NCI-H1048 (cell line): Measurements from ENCODE around the gene TSPAN7.

ENCODE experiments used
- DNase-seq: peaks from one replicate; lab custom pipeline; 2025; lab: John Stamatoyannopoulos, UW

Gene TSPAN7

DNA sequence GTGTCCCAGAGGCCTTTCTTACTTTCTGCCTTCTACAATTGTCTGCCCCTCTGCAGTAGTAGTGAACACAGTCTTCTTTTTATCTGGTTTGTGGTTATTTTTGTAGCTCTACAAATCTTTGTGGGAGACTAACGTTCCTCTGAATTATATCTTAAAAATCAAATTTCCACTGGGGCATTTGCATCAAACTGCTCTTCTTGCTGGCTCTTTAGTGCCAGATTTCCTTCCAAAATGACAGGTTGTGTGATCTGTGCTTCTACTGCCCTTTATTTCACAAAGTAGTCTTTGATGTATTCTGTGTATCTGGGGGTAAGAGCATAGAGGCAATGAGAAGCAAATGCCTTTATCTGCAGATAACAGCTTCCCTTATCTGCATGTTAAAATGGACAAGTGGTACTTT is 34.5 kb downstream of the TSPAN7 start:
- no peak for DNase-seq

DNA sequence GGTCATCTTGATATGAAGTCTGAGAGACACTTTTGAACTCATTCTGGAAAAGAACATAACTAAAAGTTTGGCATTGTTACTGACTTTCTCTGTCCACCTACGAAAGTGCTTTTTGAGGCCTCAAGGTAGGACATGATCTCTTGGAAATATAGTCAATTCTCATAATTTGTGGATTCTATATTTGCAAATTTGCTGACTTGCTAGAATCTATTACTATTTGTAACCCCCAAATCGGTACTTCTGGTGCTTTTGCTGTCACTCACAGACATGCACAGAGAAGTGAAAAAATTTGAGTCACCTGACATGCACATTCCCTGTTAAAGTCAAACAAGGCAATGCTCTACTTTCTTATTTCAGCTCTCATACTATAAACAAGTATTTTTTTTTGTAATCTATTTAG is 35.6 kb downstream of the TSPAN7 start:
- no peak for DNase-seq

DNA sequence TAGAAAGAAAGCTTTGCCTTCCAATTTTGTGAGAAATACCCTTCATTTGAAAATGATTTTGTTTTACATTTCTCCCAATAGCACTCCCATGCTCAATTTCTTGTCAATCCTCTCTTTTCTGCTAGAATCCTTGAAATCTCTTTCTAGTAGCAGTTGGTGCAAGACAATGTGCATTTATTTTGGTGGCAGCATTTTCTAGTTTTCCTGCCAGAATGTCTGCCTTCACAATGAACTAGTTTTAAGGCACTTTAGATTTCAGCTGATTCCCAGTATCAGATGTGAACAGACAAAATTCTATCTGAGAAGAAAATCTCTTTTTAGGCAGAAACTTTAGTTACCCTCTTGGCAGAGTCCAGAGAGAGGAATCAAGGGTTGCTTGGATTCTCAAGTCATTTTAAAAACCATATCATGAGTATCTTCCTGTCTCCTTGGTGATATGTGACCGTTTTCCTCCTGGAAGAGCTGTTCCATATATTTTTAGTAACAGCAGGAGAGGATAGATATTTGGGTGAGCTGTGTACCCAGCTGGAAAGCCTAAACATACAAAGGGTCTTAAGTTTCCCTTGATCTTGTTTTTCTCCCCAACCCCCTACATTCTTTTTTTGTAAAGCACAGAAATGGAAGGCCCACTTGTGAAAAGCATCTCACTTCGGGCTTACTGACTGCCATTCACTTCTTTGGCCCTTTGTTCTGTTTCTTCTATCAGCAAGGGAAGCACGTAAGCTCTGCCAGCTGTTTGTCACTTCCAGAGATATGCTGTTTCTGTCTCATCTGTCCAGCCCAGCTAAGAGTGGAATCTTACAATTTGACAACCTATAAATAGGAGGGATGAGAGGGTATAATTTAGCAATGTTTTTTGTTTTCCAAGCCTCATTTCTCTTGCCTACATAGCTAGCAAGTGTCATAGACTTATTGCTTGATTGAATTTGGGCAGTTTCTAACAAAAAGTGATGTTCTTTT is 38.7 kb downstream of the TSPAN7 start:
- no peak for DNase-seq

DNA sequence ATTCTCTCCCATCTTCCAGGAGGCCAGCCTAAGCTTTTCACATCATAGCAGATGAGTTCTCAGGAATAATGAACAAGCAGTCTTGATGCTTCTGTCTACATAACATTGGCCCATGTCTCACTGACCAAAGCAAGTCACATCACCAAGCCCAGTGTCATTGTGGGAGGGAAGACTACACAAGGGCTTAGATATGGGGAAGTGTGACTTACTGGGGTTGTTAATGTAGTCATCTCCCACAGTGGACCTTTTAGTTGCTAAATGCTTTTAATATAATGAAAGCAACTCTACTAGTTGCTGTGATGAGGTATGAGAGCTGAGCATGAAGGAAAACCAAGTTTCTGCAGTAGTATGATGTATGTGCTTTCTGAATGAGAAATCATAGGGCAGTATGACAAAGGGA is 40.5 kb downstream of the TSPAN7 start:
- DNase-seq = no peak

DNA sequence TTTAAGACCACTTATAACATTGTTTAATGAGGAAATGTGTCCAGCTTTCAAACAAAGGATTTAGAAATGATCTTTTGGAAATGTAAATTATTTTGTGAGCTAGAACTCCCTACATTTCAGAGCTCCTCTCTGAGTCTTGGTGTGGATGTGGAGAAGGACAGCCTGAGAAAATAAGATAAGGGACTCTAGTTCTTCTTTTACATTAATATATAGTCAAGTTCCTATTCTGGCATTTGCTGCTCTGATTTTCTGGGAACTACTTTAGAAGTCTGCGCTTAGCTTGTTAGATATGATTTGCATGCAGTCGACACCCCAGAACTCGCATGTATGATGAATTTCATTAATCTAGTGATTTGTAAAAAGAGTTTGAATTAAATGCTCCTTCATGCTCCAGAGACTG is 45.5 kb downstream of the TSPAN7 start:
- DNase-seq = no peak

DNA sequence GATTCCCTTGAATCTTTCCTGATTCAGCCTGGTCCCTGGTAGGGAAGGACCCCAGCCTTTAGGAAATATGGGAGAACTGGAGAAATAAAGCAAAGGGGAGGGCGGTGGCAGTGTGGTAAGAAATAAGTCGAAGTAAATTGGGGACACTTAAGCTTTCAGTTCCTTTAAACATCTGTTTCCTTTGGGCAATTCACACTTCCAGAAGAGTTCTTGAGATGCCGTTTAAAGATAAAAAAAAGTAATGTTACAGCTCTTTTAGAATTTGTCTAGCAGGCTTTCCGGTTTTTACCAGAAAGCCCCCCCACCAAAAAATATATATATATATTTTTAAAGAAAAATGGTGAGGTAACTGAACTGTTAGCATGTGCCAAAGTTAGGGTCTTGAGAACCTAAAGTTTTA is 46.6 kb downstream of the TSPAN7 start:
- DNase-seq = no peak

DNA sequence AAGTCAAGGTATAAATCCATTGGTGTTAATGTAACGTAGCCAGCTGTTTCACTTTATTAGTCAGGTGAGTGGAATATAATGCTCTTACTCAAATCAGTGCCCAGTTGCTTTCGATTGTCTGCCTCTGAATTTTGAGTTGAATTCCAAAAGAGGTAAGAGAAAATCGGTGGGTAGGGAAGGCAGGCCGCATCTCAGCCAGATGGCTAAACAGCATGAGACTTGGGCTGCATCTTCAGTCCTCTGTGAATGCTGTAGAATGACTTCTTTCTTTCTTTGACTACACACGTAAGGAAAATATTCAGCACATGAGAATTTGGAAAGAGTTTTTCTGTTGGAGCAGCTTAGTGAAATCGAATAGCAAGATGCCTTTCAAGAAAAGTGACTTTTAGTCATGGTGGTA is 49.5 kb downstream of the TSPAN7 start:
- no peak for DNase-seq

DNA sequence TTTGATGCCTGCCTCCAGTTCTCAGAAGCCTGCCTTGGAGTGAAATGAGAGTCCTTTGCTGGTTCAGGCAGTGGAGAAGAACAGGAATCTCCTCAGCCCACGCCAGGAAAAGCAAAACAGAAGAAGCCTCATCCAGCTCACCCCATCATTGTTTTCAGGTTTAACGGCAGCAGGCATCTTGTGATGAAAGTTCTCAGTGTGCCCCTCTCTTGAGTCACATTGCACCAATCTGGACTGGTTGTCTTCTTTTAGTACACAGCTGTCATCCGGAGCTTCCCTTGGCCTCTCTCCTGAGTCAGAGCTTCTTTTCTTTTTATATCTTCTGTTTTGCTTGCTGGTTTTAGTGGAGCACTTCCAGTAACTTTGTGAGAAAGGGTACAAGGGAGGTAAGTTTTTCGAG is 50.9 kb downstream of the TSPAN7 start:
- DNase-seq = no peak

DNA sequence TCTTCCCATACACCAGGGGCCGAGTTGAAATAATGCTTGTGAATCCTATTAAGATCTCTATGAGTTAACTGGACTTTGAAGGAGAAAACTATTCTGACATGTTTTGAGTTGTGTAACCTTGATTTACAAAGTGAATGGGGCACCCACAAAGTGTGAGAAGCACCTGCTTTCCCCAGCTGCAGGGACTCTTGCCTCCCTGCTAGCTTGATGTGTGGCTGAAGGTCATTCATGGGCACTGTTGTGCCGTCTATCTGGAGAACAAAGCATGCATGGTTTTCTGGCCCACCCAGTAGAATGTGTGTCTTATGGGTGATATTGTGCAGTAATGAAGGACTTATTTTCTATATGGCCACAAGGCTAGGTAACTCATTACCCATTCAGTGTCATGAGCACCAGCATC is 53.1 kb downstream of the TSPAN7 start:
- no peak for DNase-seq

DNA sequence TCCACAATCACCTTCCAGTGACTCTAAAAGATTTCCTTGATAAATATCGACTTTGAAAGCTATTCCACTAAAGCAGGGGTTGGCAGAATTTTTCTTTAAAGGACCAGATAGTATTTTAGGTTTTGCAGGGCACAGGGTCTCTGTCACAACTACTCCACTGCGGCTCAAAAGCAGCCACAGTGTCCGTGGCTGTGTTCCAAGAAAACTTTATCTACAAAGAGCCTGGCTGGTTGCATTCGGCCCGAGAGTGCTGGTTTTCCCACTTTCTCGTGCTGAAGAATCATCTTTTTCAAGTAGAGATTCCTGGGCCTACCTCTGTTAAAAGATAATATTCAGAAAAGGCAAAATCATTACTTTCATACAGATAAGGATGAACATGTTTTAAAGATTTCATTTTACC is 55.6 kb downstream of the TSPAN7 start:
- DNase-seq = no peak

DNA sequence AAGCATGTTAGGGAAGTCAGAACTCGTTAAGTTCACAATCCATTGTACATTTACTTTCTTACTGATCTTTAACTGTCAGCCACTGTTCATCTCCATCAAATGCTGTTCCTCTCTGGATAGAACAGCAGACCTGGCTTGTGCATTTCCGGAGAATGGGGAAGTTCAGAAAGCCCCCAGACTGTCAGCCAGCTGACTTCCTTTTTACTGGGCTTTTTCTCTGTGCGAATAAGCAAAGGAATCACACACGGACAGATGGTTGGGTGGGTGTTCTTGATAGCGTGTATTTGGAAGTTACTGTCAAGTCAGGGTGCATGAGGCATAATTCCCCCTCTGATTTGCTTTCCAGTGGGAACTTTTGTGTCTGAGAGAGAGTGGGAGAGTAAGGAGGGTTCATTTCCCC is 56.8 kb downstream of the TSPAN7 start:
- no peak for DNase-seq

DNA sequence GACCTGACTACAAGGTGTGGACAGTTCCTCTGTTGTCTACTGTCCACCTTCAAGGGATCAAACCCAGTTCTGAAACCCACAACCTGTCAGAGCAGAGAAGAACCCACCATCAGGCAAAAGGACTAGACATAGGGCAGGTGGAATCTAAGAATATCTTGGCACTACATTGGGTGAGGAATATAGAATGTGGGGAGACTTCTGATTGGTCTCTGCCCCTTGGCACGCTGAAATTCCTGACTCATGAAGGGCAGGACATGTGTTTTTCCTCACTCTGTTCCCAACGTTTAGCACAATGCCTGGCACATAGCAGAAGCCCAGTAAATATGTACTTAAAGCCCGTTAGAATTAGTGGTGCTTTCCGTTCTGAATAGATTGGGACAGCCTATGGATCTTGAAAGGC is 59.3 kb downstream of the TSPAN7 start:
- DNase-seq = no peak

DNA sequence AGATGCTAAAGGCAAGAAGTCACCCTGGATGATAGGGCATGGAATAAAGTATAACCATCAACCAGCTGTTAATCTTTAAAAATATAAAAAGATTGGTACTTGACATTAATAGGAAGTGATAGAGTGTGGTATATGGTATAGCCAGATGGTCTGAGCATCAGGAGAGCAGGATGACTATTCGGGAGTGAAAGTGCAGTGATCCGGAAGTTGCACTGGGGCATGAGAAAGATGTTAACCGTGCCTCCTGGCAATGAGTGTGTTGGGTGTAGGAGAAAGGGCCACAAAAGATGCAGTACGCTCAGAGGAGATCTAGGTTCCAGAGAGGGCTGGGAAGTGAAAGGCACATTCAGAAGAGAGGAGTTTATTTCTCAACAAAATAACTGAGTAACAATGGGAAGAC is 65.0 kb downstream of the TSPAN7 start:
- DNase-seq = no peak

DNA sequence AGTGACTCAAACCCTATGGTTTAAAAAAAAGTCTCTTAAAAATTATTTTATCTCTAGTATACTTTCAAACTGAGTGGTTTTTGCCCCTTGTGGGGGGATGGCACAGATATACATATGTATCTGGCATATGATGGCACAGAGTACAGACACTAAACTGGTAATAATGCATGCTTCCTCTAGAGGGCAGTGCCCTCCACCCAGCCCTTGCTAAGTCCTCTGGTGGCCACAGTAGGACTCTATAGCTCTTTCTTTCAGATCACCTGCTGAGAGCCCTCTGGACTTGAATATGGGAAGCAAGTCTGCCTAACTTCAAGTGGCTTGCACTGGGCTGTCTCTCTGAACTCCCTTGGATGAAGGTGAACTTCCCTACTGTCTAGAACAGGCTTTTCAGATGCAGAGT is 66.3 kb downstream of the TSPAN7 start:
- no peak for DNase-seq

DNA sequence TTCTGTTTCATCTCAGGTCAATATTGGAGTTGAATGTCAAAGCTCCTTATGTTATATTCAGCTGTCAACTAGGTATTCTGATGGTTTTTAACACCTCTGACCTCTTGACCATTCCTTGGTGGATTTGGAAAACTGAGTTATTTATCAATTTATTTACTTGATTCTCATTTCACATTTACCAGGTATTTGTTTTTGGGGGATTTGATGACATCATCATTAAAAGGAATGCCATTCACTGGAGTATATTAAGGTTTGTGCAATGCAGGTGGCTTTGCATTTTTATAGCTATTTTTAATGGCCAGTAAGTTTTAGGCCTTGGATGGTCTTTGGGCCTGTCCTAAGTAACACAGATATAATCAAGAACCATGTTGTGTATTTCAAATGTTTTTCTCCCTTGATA is 67.2 kb downstream of the TSPAN7 start:
- no peak for DNase-seq

DNA sequence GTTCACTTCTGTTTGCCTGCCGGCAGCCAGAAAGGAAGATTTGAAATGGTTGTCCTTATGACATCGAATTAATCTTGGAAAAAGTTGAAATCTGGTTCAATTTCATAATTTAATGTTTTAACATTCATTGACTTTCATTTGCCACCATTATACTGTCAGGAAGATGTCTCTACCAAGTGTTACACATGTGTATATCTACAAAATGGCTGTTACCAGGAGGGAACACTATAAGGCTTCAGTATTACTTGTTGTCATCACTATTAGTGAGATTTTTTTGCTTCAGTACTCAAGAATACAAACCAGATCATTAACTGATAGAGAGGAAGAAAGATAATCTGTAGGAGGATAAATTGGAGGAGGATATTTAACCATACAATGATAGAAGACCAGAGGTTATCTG is 71.2 kb downstream of the TSPAN7 start:
- no peak for DNase-seq

DNA sequence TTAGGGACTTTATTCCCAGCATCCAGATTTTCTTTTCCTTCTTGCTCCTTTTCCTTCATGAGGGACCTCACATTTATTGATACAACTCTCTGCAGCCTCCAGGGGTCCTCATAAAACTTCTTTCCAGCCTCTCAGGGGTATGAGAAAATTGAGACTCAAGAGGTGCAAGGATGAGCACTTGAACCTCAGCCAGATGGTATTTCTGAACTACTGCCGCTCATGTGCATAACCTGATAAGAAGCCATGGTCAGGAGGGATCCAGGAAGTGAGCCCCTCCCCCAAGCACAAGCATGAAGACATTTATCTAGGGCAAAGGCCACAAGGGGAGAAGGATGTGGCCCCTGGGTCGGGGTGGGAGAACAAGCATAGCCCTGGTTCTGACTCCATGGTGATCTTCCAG is 73.3 kb downstream of the TSPAN7 start:
- no peak for DNase-seq

DNA sequence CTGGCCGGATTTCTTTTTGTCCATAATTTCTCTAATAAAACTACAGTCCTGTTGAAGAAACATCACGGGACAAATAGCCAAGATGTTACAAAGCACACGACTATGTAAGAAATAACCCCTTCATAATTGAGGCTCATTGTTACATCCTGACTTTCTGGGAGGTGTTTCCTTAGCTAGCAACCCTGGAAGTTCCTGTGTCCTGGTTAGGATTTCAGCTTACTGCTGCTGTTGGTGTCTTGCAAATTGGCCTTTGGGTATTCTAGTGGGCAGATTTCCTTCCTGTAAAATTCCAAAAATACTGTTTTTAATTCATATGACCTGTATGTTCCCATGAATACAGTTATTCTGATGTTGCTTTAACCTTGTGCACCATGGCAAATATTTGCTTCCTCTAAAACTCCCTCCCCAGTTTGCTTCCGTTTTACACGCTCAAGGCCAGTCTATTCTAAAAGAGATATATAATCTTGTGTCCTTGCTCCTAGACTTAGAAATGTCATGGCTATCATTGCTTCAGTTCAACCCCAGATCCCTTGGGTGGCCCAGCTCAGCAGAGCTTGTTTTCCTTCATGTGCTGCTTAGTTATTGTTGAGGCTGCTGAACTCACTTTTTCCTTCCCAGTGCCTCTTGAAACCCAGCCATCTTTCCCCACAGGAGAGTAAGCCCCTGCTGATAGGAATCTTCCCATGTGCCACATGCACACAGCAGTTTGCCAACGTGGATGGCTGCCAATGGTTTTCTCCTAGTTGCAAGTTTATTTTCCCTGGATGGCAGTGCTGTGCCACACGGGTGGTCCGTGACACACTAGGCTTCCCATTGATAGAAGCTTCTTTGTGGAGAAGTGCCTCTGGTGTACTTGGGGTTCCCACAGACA is 75.8 kb downstream of the TSPAN7 start:
- DNase-seq = no peak

DNA sequence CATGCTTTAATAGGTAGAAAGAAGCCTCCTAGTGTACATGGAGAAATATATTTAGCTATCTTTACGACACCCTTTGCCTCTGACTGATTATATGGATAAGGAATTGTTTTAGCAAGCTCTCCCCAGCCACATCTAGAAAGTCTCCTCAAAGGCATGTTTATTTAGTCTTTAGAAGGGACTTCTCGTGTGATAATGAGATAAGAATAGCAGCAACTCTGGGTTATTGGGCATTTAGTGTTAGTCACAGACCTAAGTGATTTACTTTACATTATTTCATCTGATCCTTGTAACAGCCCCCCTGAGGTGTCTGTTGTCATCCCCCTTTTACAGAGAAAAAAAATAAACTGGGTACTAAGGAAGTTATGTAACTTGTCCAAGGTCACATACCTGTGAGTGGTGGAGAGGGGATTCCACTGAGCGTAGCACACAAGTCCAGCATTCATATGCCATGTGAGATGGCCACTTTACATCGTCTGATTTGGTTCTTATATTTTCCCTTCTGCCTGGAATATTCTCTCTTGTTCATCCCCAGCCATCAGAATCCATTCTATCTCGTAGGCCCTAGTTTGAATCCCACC is 77.7 kb downstream of the TSPAN7 start:
- no peak for DNase-seq

DNA sequence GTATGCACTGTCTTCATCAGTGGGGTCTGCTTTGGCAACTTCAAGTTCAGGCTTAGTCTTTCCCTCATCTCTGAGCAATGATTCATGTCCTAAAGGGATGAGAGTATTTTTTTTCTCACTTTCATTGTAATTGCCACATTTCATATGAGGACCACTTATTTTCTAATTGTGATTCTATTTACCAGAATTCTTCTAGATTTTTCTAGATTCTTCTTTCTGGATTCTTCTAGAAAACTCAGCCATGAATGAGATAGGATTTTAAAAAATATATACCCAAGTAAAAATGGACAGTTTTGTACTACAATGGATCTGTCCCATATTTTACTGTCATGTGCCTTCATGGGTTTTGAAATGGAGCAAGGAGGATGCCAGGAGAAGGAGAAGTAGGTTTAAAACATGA is 78.4 kb downstream of the TSPAN7 start:
- no peak for DNase-seq

DNA sequence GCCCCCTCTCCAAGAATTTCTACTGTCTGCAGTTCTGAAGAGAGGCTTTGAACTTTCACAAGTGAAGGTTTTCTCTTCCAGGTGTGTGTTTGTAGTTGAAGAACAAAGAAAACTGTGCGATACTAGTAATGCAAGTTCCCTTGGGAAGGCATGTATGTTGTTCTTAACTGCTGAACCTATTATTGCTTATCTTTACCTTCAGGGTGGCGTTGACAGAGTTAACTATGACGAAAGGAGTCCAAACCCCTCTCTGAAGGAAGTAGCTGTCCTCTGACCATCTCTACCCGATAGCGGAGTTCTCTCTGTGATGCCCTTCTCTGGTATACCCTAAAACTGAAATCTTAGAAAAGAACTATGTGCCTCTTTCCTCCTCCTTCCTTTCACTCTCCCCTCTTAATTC is 79.9 kb downstream of the TSPAN7 start:
- DNase-seq = no peak

DNA sequence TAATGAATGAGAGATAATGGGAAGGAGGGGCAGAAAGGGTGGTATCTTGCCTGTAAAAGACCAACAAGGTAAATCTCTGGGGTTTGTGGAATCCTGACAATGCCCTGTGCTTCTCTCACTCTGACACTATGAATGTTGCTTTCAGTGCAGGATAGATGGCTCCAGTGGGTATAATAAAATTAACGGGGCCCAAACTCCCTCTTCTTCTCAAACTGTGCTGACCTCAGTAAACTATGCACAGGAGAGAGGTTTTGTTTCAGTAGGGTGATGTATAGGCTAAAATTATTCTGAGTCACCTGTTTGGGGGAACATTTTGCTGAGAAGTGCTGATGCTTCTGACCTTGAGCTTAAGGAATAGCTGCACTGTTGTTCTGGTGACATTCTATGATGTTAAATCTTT is 82.6 kb downstream of the TSPAN7 start:
- DNase-seq = no peak

DNA sequence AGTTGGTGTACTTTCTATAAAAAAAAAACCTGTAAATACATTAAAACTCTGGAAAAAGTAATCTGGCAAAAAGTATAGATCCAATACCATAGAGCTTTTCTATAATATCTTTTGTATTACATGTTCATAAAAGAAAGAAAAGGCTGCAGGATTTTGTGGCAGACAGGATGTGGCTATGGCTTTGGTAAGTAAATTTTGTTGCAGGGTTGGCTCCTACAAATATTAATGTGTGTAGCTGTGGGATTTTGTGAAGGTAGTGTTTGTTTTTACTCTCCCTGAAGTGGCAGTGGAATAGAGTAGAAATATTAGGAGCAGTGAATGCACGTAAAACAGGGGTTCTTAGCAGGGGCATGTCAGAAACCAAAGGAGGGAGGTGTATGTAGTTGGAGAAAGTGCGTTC is 84.8 kb downstream of the TSPAN7 start:
- no peak for DNase-seq
